IMR-90 (cell line): ENCODE measurements around the gene CPNE4.

ENCODE experiments used
- BHLHE40 ChIP-seq: fragments of 150-350 bp; IDR thresholded peaks from 2 replicates; pipeline ENCODE4 v1.6.1; 2016; ENCODE audit warnings: mild to moderate bottlenecking, low read depth, low read length
- MAFK ChIP-seq: IDR thresholded peaks from 2 replicates; pipeline ENCODE4 v1.6.1; 2012; ENCODE audit warnings: low read depth, low read length, improper control_type of control experiment
- POLR2A ChIP-seq: IDR thresholded peaks from 2 replicates; pipeline ENCODE4 v1.6.1; 2012; ENCODE audit warnings: mild to moderate bottlenecking, low read depth, low read length
- RAD21 ChIP-seq: IDR thresholded peaks from 2 replicates; pipeline ENCODE4 v1.6.1; 2012; ENCODE audit warnings: low read length, improper control_type of control experiment
- USF2 ChIP-seq: fragments of 150-350 bp; IDR thresholded peaks from 2 replicates; pipeline ENCODE4 v1.6.1; 2017; ENCODE audit warnings: mild to moderate bottlenecking, antibody characterized with exemption, low read length, low read depth
- TF ChIP-seq, protein P1 (sequence below): conservative IDR thresholded peaks from 2 replicates; pipeline ENCODE4 v1.5.1; 2012; ENCODE audit warnings: mild to moderate bottlenecking, low read depth, low read length, improper control_type of control experiment

GRCh38 chr3:132007617-132008016 lies 27.2 kb downstream of the CPNE4 start:
- TF ChIP-seq POLR2A (no peak), USF2 (no peak), RAD21 (no peak), MAFK (no peak), BHLHE40 (no peak)
- TF ChIP-seq, protein P1, sequence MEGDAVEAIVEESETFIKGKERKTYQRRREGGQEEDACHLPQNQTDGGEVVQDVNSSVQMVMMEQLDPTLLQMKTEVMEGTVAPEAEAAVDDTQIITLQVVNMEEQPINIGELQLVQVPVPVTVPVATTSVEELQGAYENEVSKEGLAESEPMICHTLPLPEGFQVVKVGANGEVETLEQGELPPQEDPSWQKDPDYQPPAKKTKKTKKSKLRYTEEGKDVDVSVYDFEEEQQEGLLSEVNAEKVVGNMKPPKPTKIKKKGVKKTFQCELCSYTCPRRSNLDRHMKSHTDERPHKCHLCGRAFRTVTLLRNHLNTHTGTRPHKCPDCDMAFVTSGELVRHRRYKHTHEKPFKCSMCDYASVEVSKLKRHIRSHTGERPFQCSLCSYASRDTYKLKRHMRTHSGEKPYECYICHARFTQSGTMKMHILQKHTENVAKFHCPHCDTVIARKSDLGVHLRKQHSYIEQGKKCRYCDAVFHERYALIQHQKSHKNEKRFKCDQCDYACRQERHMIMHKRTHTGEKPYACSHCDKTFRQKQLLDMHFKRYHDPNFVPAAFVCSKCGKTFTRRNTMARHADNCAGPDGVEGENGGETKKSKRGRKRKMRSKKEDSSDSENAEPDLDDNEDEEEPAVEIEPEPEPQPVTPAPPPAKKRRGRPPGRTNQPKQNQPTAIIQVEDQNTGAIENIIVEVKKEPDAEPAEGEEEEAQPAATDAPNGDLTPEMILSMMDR: no peak
